Measurements from ENCODE around the gene RNU1-2. TPM values are rescaled to one million over a fixed set of nuclear protein-coding genes. Genes with fewer than 3 reads are reported as not detected.
"Not testable (repeated sequence)": the region's sequence is repeated elsewhere in the genome, so short reads cannot be mapped to it uniquely, and the experiment has no call there.

The RNU1-2 gene
- total and polyA plus RNA-seq, 2 of the 4 experiments (the other 2 are of a cell fraction), result under 0.01 TPM; not detected in 1

DNA sequence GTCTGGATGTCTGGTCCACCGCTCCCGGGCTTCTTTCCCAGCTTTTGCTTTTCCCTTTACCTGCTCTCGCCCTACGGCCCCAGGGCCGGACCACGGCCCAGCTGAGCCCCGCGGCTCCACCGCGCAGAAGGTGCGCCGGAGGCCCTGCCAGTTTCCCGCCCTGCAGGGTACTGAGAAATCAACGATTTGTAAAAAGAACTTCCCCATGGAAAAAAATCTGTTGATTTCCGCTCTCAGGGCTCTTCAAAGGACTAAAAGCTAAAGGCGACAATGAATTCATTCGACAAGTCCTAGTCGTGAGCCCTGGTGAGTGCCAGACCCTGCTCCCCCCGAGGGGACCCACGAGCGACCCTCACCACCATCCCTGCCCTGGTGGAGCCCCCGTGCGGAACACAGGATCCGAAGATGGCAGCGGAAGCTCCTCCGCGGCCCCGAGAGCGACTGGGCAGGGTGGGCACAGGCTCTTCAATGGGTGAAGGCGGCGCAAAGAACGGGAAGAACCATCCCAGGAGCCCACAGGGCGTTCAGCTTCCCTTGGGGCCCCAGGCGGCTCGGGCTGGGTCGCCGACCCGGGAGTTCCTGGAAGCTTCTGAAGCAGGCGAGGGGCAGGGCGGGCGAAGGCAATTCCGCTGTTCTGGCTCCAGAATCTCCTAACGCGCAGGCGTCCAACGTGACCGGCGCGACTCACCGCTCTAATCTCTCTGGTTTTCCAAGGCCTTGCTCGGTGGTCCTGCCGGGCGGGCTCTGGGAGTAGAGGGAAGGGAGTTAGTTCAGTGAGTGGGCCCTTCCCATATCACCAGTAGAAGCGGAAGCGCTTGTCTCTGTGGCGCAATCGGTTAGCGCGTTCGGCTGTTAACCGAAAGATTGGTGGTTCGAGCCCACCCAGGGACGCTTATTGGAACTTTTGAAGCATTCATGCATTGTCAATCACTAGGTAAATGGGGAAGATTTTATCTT, 6.6 kb upstream of the RNU1-2 start:
- H3K23ac ChIP-seq (ENCODE audit: low read depth, low read length), result no peak overlapping the region
- intact Hi-C loops (cut with micrococcal nuclease) (no loop called here), dilution Hi-C loops (cut with HindIII; ENCODE audit: low sequenced_read_pairs, unreplicated experiment) (no loop called here), in situ Hi-C loops (cut with MboI; ENCODE audit: low sequenced_read_pairs) (no loop called here)
- ATAC-seq (ENCODE audit: low read depth) (peak; percentile 97), DNase-seq (peak; percentile 88)
- H2BK120ac ChIP-seq (ENCODE audit: low read depth, low read length), result peak overlapping the region; percentile 32; the same call in 1 of the 2 replicates
- no peaks in the 10 kb centered on the region for H3K9me3 ChIP-seq (ENCODE audit: control insufficient read depth, insufficient read depth, low read length)
- peak overlapping the region; percentile 91 for H2AFZ ChIP-seq (replicated peaks; ENCODE audit: low read length, poor library complexity)
- no TSS peak for BruUV-seq (replicated peaks)
- ChIA-PET POLR2A (ENCODE audit: unreplicated experiment) (no interaction called here), CTCF (interaction anchor here (1.3 kb wide), 1 partner anchor 180 kb away, joined by 5 read pairs; no protein-coding TSS in a partner anchor)
- no peak overlapping the region for H2AK5ac ChIP-seq (ENCODE audit: low read depth, low read length)
- H2BK5ac ChIP-seq (ENCODE audit: low read depth, low read length, poor library complexity, severe bottlenecking), result no peak overlapping the region
- TF ChIP-seq, protein P1, sequence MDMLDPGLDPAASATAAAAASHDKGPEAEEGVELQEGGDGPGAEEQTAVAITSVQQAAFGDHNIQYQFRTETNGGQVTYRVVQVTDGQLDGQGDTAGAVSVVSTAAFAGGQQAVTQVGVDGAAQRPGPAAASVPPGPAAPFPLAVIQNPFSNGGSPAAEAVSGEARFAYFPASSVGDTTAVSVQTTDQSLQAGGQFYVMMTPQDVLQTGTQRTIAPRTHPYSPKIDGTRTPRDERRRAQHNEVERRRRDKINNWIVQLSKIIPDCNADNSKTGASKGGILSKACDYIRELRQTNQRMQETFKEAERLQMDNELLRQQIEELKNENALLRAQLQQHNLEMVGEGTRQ (IDR thresholded peaks at IDR 0.05; ENCODE audit: low read depth, low read length), result peak; percentile 28; the same call in 1 of the 2 replicates
- TF ChIP-seq CHD1 (IDR thresholded peaks at IDR 0.05; ENCODE audit: low read depth, low read length) (no peak), FOS (IDR thresholded peaks at IDR 0.05; ENCODE audit: low read depth, low read length) (peak; percentile 58; the same call in 1 of the 2 replicates), CEBPB (IDR thresholded peaks at IDR 0.05; ENCODE audit: low read depth, low read length) (peak; percentile 91), RFX5 (IDR thresholded peaks at IDR 0.05; ENCODE audit: low read depth, low read length) (no peak)
- H4K20me1 ChIP-seq (ENCODE audit: insufficient read depth, low read length), result no peaks in the 10 kb centered on the region
- H3K9me1 ChIP-seq (ENCODE audit: insufficient read depth, low read length), result no peaks in the 10 kb centered on the region
- H3K4me1 ChIP-seq (ENCODE audit: control insufficient read depth, insufficient read depth, low read length), result peaks cover 2% of the 10 kb centered on the region; the same call in 1 of the 2 replicates
- peak overlapping the region; percentile 79 for H4K8ac ChIP-seq (ENCODE audit: low read depth in 2 of 2, low read length in 2 of 2)
- no peaks in the 10 kb centered on the region for H3K36me3 ChIP-seq (ENCODE audit: control insufficient read depth, insufficient read depth, low read length)
- H3K4ac ChIP-seq (ENCODE audit: low read depth, low read length), result peak overlapping the region; percentile 26; the same call in 1 of the 2 replicates
- no peaks in the 10 kb centered on the region for H3K79me1 ChIP-seq (ENCODE audit: low read depth in 1 of 2, low read length in 2 of 2)
- peak overlapping the region; percentile 71 for H3K27ac ChIP-seq (ENCODE audit: insufficient read depth, low read length)
- H3K4me3 ChIP-seq (ENCODE audit: insufficient read depth, low read depth, low read length), result peak overlapping the region; percentile 38
- peak overlapping the region; percentile 37; the same call in 1 of the 2 replicates for H4K91ac ChIP-seq (ENCODE audit: insufficient read depth, low read depth, low read length)
- 9% methylated on average over 50 of the region's 63 CpGs; no CpG with 5 or more reads in 1 of the 2 experiments for WGBS, 2 experiments (ENCODE audit: extremely low coverage in 2 of 2, insufficient read length in 1 of 2)
- H3K4me2 ChIP-seq (ENCODE audit: low read depth, low read length), result peak overlapping the region; percentile 79
- H3K56ac ChIP-seq (ENCODE audit: extremely low read depth, insufficient read depth, low read length), result no peak overlapping the region; the same call in 1 of the 2 replicates
- peaks cover 28% of the 10 kb centered on the region for H3K27me3 ChIP-seq (ENCODE audit: control insufficient read depth, insufficient read depth, low read length)
- H3K9ac ChIP-seq (ENCODE audit: low read depth, low read length), result peak overlapping the region; percentile 44
- peak overlapping the region; percentile 73 for H4K5ac ChIP-seq (ENCODE audit: low read depth, low read length)
- no peak overlapping the region for H2BK15ac ChIP-seq (ENCODE audit: low read depth, low read length)
- H3K18ac ChIP-seq (ENCODE audit: low read depth, low read length), result peak overlapping the region; percentile 3; the same call in 1 of the 2 replicates
- H2BK20ac ChIP-seq (ENCODE audit: low read depth, low read length), result no peak overlapping the region
- H3K14ac ChIP-seq (replicated peaks; ENCODE audit: low read depth, low read length), result no peak overlapping the region
- no peak overlapping the region for H2AK9ac ChIP-seq (replicated peaks; ENCODE audit: low read depth, low read length, poor library complexity)

DNA sequence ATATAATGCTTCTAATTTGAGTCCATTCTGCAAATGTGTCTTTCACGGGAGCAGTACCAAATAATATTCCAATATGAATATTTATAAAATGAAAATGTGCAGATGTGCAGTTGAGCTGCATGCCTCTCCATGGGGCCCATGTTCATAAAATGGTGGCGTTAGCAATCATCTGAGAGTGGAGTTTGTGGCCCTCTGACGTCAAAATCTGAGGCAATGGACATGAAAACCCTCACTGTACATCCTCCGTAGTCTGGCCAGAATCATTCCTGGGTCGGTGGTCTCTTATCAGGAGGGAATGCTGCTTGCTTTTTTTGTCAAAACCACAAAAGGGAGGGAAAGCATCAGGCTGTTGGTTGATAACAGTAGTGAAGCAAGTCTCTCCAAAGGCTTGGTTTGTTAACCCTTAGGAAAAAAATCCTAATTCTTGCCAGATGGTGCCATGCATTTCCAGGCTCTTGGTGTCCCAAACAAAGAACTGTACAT, 5.2 kb upstream of the RNU1-2 start:
- CTCF ChIA-PET, result interaction anchor here (1.3 kb wide), 1 partner anchor 181 kb away, joined by 5 read pairs; no protein-coding TSS in a partner anchor
- H2AFZ ChIP-seq (replicated peaks; ENCODE audit: low read length, poor library complexity); H3K23ac ChIP-seq (ENCODE audit: low read depth, low read length); dilution Hi-C loops (cut with HindIII; ENCODE audit: low sequenced_read_pairs, unreplicated experiment); H4K8ac ChIP-seq (ENCODE audit: low read depth in 2 of 2, low read length in 2 of 2); H3K9ac ChIP-seq (ENCODE audit: low read depth, low read length); H4K20me1 ChIP-seq (ENCODE audit: insufficient read depth, low read length); H3K4me3 ChIP-seq (ENCODE audit: insufficient read depth, low read depth, low read length); H3K4ac ChIP-seq (ENCODE audit: low read depth, low read length); ATAC-seq (ENCODE audit: low read depth); H2BK15ac ChIP-seq (ENCODE audit: low read depth, low read length); H3K9me1 ChIP-seq (ENCODE audit: insufficient read depth, low read length); H3K56ac ChIP-seq (ENCODE audit: extremely low read depth, insufficient read depth, low read length); H3K79me1 ChIP-seq (ENCODE audit: low read depth in 1 of 2, low read length in 2 of 2); H2AK5ac ChIP-seq (ENCODE audit: low read depth, low read length); H4K5ac ChIP-seq (ENCODE audit: low read depth, low read length); POLR2A ChIA-PET (ENCODE audit: unreplicated experiment); BruUV-seq (replicated peaks); H3K4me1 ChIP-seq (ENCODE audit: control insufficient read depth, insufficient read depth, low read length); H2BK20ac ChIP-seq (ENCODE audit: low read depth, low read length); H2AK9ac ChIP-seq (replicated peaks; ENCODE audit: low read depth, low read length, poor library complexity); H3K14ac ChIP-seq (replicated peaks; ENCODE audit: low read depth, low read length); H3K18ac ChIP-seq (ENCODE audit: low read depth, low read length); H3K4me2 ChIP-seq (ENCODE audit: low read depth, low read length); DNase-seq; H2BK120ac ChIP-seq (ENCODE audit: low read depth, low read length); intact Hi-C loops (cut with micrococcal nuclease); H2BK5ac ChIP-seq (ENCODE audit: low read depth, low read length, poor library complexity, severe bottlenecking); H3K9me3 ChIP-seq (ENCODE audit: control insufficient read depth, insufficient read depth, low read length); H3K36me3 ChIP-seq (ENCODE audit: control insufficient read depth, insufficient read depth, low read length); H4K91ac ChIP-seq (ENCODE audit: insufficient read depth, low read depth, low read length); H3K27ac ChIP-seq (ENCODE audit: insufficient read depth, low read length); in situ Hi-C loops (cut with MboI; ENCODE audit: low sequenced_read_pairs): not testable (repeated sequence)
- WGBS, 2 experiments (ENCODE audit: extremely low coverage in 2 of 2, insufficient read length in 1 of 2), result 80% methylated on average over 2 of the region's 5 CpGs; no CpG with 5 or more reads in 1 of the 2 experiments
- H3K27me3 ChIP-seq (ENCODE audit: control insufficient read depth, insufficient read depth, low read length), result peaks cover 17% of the 10 kb centered on the region
